H9 (cell line): ENCODE measurements around the gene MAP3K7CL. TPM values are rescaled to one million over a fixed set of nuclear protein-coding genes. Genes with fewer than 3 reads are reported as not detected.

ENCODE experiments used
- DNase-seq: peaks from one replicate; pipeline ENCODE4 v3.0.0-alpha.2; 2017
- H2AFZ ChIP-seq: one replicate; pipeline ENCODE4 v1.6.1; 2013; ENCODE audit warnings: mild to moderate bottlenecking, low read length, control low read depth, moderate library complexity
- H2AK5ac ChIP-seq: 2 replicates; pipeline ENCODE4 v1.6.1; 2013; ENCODE audit warnings: low read length, control low read depth, mixed read lengths; ENCODE audit not compliant: insufficient read length
- H2BK120ac ChIP-seq: one replicate; pipeline ENCODE4 v1.6.1; 2013; ENCODE audit warnings: low read depth, mild to moderate bottlenecking, low read length, control low read depth, inconsistent platforms; ENCODE audit not compliant: poor library complexity, severe bottlenecking
- H2BK12ac ChIP-seq: 2 replicates; pipeline ENCODE4 v1.6.1; 2013; ENCODE audit warnings: low read length, control low read depth, mixed read lengths, low read depth; ENCODE audit not compliant: insufficient read length
- H2BK15ac ChIP-seq: 2 replicates; pipeline ENCODE4 v1.6.1; 2013; ENCODE audit warnings: low read depth, low read length, control low read depth
- H2BK20ac ChIP-seq: one replicate; pipeline ENCODE4 v1.6.1; 2013; ENCODE audit warnings: low read depth, mild to moderate bottlenecking, low read length, control low read depth, inconsistent platforms; ENCODE audit not compliant: poor library complexity, severe bottlenecking
- H2BK5ac ChIP-seq: 2 replicates; pipeline ENCODE4 v1.6.1; 2013; ENCODE audit warnings: low read length, control low read depth, mixed read lengths; ENCODE audit not compliant: insufficient read length
- H3K14ac ChIP-seq: 2 replicates; pipeline ENCODE4 v1.6.1; 2013; ENCODE audit warnings: low read length, control low read depth; ENCODE audit not compliant: insufficient read depth
- H3K18ac ChIP-seq: 2 replicates; pipeline ENCODE4 v1.6.1; 2013; ENCODE audit warnings: low read depth, mild to moderate bottlenecking, mixed read lengths, low read length, control low read depth; ENCODE audit not compliant: insufficient read length
- H3K23ac ChIP-seq: 2 replicates; pipeline ENCODE4 v1.6.1; 2013; ENCODE audit warnings: low read length, control low read depth, mixed read lengths, low read depth; ENCODE audit not compliant: insufficient read length
- H3K23me2 ChIP-seq: 2 replicates; pipeline ENCODE4 v1.6.1; 2013; ENCODE audit warnings: low read depth, mild to moderate bottlenecking, mixed read lengths, low read length, control low read depth; ENCODE audit not compliant: insufficient read length, poor library complexity, severe bottlenecking
- H3K27ac ChIP-seq: 2 replicates; pipeline ENCODE4 v1.5.1; 2013; ENCODE audit warnings: low read length, control low read depth, mixed read lengths, low read depth; ENCODE audit not compliant: insufficient read length
- H3K27me3 ChIP-seq: 2 replicates; pipeline ENCODE4 v1.6.1; 2013; ENCODE audit warnings: low read length, control low read depth, inconsistent platforms; ENCODE audit not compliant: insufficient read depth
- H3K4ac ChIP-seq: 2 replicates; pipeline ENCODE4 v1.6.1; 2013; ENCODE audit warnings: low read depth, mild to moderate bottlenecking, control low read depth, inconsistent platforms, low read length, moderate library complexity
- H3K4me1 ChIP-seq: 2 replicates; pipeline ENCODE4 v1.6.1; 2013; ENCODE audit warnings: low read length, control low read depth, inconsistent platforms; ENCODE audit not compliant: insufficient read depth
- H3K4me2 ChIP-seq: 2 replicates; pipeline ENCODE4 v1.6.1; 2013; ENCODE audit warnings: low read length, control low read depth, mixed read lengths; ENCODE audit not compliant: insufficient read length, insufficient read depth
- H3K56ac ChIP-seq: 2 replicates; pipeline ENCODE4 v1.6.1; 2013; ENCODE audit warnings: low read depth, mild to moderate bottlenecking, mixed read lengths, low read length, control low read depth; ENCODE audit not compliant: insufficient read length
- H3K79me1 ChIP-seq: 2 replicates; pipeline ENCODE4 v1.6.1; 2013; ENCODE audit warnings: low read depth, mild to moderate bottlenecking, moderate library complexity, low read length, control low read depth, inconsistent platforms; ENCODE audit not compliant: insufficient read depth, poor library complexity, severe bottlenecking
- H3K79me2 ChIP-seq: 2 replicates; pipeline ENCODE4 v1.6.1; 2013; ENCODE audit warnings: low read length, control low read depth, inconsistent platforms; ENCODE audit not compliant: insufficient read depth
- H3K9ac ChIP-seq: 2 replicates; pipeline ENCODE4 v1.6.1; 2013; ENCODE audit warnings: low read length, control low read depth, mixed read lengths; ENCODE audit not compliant: insufficient read length; ENCODE audit errors: extremely low read depth
- H3K9me3 ChIP-seq: one replicate; pipeline ENCODE4 v1.6.1; 2013; ENCODE audit warnings: low read depth, low read length, inconsistent platforms; ENCODE audit not compliant: control insufficient read depth
- H3T11ph ChIP-seq: one replicate; pipeline ENCODE4 v1.6.1; 2013; ENCODE audit warnings: mild to moderate bottlenecking, low read length, control low read depth, inconsistent platforms
- H4K20me1 ChIP-seq: one replicate; pipeline ENCODE4 v1.6.1; 2013; ENCODE audit not compliant: control insufficient read depth, insufficient read length, insufficient read depth
- H4K5ac ChIP-seq: 2 replicates; pipeline ENCODE4 v1.6.1; 2013; ENCODE audit warnings: low read depth, mild to moderate bottlenecking, mixed read lengths, low read length, control low read depth; ENCODE audit not compliant: insufficient read length
- H4K8ac ChIP-seq: replicated peaks from 2 replicates; pipeline ENCODE4 v1.6.1; 2013; ENCODE audit warnings: low read length, control low read depth, mixed read lengths, low read depth; ENCODE audit not compliant: insufficient read length
- H4K91ac ChIP-seq: 2 replicates; pipeline ENCODE4 v1.6.1; 2013; ENCODE audit warnings: low read depth, mild to moderate bottlenecking, moderate library complexity, mixed read lengths, low read length, control low read depth; ENCODE audit not compliant: insufficient read length
- H3K27ac Mint-ChIP-seq, 3 experiments: 2 replicates in 2 of 3; 3 replicates in 1 of 3; pipeline ENCODE4 v1.8.0; 2020 to 2021; ENCODE audit warnings: mixed read lengths in 3 of 3, mild to moderate bottlenecking in 1 of 3, moderate library complexity in 1 of 3
- H3K27me3 Mint-ChIP-seq: 2 replicates; pipeline ENCODE4 v1.8.0; 2021; ENCODE audit warnings: low read depth, mild to moderate bottlenecking, moderate library complexity, mixed read lengths
- H3K36me3 Mint-ChIP-seq, 3 experiments: 2 replicates in 2 of 3; 3 replicates in 1 of 3; pipeline ENCODE4 v1.8.0; 2020 to 2021; ENCODE audit warnings: low read depth in 3 of 3, mixed read lengths in 3 of 3; ENCODE audit not compliant: insufficient read depth in 1 of 3
- H3K4me1 Mint-ChIP-seq, 2 experiments: 2 replicates each; pipeline ENCODE4 v1.8.0; 2020; ENCODE audit warnings: mixed read lengths in 2 of 2
- H3K4me3 Mint-ChIP-seq, 2 experiments: 2 replicates in 1 of 2; 3 replicates in 1 of 2; pipeline ENCODE4 v1.8.0; 2020 to 2021; ENCODE audit warnings: mild to moderate bottlenecking in 2 of 2, mixed read lengths in 2 of 2, moderate library complexity in 1 of 2
- H3K9me3 Mint-ChIP-seq, 2 experiments: 2 replicates in 1 of 2; 3 replicates in 1 of 2; pipeline ENCODE4 v1.8.0; 2020; ENCODE audit warnings: mild to moderate bottlenecking in 2 of 2, mixed read lengths in 2 of 2, moderate library complexity in 1 of 2
- CTCF ChIP-seq: fragments of 200-600 bp; sonication (generic); conservative IDR thresholded peaks from 3 replicates; pipeline ENCODE4 v1.8.0; 2021; ENCODE audit warnings: antibody characterized with exemption, mild to moderate bottlenecking
- total RNA-seq: library from RNA; stranded (reverse); gene quantifications from 2 replicates; pipeline ENCODE4 v1.2.1, GENCODE V29; 2021

The MAP3K7CL gene
- total RNA-seq, 1 experiment from 2014 or later = not detected

GRCh38 chr21:29186246-29186645, 55.8 kb downstream of the MAP3K7CL start:
- no peaks in the 10 kb centered on the region for H4K20me1 ChIP-seq
- H2AK5ac ChIP-seq = no peak overlapping the region
- no peak overlapping the region for H3K14ac ChIP-seq
- no peaks in the 10 kb centered on the region for H3K4me1 ChIP-seq
- DNase-seq = no peak
- no peaks in the 10 kb centered on the region; a peak in 1 of 5 replicates for H3K9me3 Mint-ChIP-seq
- no peak for TF ChIP-seq CTCF
- H3K4me2 ChIP-seq = no peak overlapping the region
- H4K5ac ChIP-seq = no peak overlapping the region
- no peak overlapping the region for H3K27ac Mint-ChIP-seq
- H3K9ac ChIP-seq = no peak overlapping the region
- H3K27me3 ChIP-seq = no peaks in the 10 kb centered on the region
- no peak overlapping the region for H2BK12ac ChIP-seq
- H3K27me3 Mint-ChIP-seq = no peaks in the 10 kb centered on the region
- no peak overlapping the region for H3T11ph ChIP-seq
- H3K36me3 Mint-ChIP-seq = no peaks in the 10 kb centered on the region
- H3K18ac ChIP-seq = no peak overlapping the region
- H3K23me2 ChIP-seq = no peaks in the 10 kb centered on the region
- no peak overlapping the region for H2BK120ac ChIP-seq
- no peaks in the 10 kb centered on the region for H3K9me3 ChIP-seq
- no peak overlapping the region for H4K8ac ChIP-seq
- H2BK5ac ChIP-seq = no peak overlapping the region
- H4K91ac ChIP-seq = no peak overlapping the region
- H3K23ac ChIP-seq = no peak overlapping the region
- no peaks in the 10 kb centered on the region for H3K79me2 ChIP-seq
- no peak overlapping the region for H2AFZ ChIP-seq
- no peak overlapping the region for H3K4me3 Mint-ChIP-seq
- H3K27ac ChIP-seq = no peak overlapping the region
- H3K79me1 ChIP-seq = no peaks in the 10 kb centered on the region
- H3K4me1 Mint-ChIP-seq = peaks cover 0 to 9% of the 10 kb centered on the region in 2 experiments; a peak in 1 of 4 replicates
- H3K56ac ChIP-seq = no peak overlapping the region
- H3K4ac ChIP-seq = no peak overlapping the region
- no peak overlapping the region for H2BK15ac ChIP-seq
- H2BK20ac ChIP-seq = no peak overlapping the region
